Measurements from ENCODE around the gene COCH.

Gene COCH

DNA sequence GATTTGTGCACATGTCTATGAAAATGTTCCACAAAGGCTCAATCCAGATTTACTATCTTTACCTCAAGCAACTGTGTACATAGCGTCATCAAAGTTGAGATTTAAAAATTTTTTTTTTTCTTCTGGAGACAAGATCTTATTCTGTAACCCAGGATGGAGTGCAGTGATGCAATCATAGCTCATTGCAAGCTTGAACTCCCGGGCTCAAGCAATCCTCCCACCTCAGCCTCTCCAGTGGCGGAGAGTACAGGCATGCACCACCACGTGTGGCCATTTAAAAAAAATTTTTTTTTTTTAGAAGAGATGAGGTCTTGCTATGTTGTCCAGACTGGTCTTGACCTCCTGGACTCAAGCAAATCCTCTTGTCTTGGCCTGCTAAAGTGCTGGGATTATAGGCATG, 2.3 kb downstream of the COCH start:
- TF ChIP-seq, protein P1, sequence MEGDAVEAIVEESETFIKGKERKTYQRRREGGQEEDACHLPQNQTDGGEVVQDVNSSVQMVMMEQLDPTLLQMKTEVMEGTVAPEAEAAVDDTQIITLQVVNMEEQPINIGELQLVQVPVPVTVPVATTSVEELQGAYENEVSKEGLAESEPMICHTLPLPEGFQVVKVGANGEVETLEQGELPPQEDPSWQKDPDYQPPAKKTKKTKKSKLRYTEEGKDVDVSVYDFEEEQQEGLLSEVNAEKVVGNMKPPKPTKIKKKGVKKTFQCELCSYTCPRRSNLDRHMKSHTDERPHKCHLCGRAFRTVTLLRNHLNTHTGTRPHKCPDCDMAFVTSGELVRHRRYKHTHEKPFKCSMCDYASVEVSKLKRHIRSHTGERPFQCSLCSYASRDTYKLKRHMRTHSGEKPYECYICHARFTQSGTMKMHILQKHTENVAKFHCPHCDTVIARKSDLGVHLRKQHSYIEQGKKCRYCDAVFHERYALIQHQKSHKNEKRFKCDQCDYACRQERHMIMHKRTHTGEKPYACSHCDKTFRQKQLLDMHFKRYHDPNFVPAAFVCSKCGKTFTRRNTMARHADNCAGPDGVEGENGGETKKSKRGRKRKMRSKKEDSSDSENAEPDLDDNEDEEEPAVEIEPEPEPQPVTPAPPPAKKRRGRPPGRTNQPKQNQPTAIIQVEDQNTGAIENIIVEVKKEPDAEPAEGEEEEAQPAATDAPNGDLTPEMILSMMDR (IDR thresholded peaks at IDR 0.05; ENCODE audit: extremely low read depth, missing control alignments): no peak
- no peak for DNase-seq (ENCODE audit: low spot score)

DNA sequence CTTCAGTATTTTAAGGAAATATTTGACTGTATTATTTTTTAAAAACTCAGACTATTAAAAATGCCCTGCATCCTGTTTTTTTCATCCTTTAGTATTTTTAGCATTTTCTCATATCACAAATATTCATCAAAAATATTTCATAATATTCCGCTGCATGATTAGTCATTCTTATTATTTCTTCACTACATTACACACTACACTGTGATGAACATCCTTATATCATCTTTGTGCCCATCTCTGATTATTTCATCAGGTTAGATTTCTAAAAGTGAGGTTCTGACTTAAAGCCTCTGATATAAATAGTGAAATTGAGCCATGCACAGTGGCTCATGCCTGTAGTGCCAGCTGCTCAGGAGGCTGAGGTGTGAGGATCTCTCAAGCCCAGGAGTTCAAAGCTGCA, 8.1 kb downstream of the COCH start:
- TF ChIP-seq, protein P1 (IDR thresholded peaks at IDR 0.05; ENCODE audit: extremely low read depth, missing control alignments): no peak
- DNase-seq (ENCODE audit: low spot score): no peak

- TF ChIP-seq, protein P1 (IDR thresholded peaks at IDR 0.05; ENCODE audit: extremely low read depth, missing control alignments): no peak
- no peak for DNase-seq (ENCODE audit: low spot score)
These were observed 9.3 kb downstream of the COCH start for GRCh38 chr14:30883508-30884294.

- no peak for DNase-seq (ENCODE audit: low spot score)
- TF ChIP-seq, protein P1 (IDR thresholded peaks at IDR 0.05; ENCODE audit: extremely low read depth, missing control alignments): no peak
These were observed 10.5 kb downstream of the COCH start for GRCh38 chr14:30884901-30885300.

DNA sequence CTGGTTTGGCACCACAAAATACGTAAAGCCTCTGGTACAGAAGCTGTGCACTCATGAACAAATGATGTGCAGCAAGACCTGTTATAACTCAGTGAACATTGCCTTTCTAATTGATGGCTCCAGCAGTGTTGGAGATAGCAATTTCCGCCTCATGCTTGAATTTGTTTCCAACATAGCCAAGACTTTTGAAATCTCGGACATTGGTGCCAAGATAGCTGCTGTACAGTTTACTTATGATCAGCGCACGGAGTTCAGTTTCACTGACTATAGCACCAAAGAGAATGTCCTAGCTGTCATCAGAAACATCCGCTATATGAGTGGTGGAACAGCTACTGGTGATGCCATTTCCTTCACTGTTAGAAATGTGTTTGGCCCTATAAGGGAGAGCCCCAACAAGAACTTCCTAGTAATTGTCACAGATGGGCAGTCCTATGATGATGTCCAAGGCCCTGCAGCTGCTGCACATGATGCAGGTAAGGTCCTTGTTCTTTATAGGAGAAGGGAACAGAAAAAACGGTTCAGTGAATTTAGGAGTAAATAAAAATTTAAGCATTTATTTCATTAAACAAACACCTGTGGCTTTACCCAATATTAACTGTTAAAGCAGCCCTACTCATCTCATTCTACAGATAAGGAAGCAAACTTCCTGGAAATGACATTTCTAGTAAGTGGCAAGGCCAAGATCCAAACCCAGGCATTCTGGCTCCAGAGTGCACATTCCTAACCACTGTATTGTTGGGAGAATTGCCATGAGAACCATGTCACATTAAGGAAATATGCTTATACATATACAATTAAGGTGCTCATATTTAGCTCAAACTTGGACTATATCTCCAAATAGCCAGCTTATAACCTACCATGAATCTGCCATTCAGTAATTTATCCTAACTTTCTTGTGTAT, 11.7 kb downstream of the COCH start:
- no peak for DNase-seq (ENCODE audit: low spot score)
- TF ChIP-seq, protein P1 (IDR thresholded peaks at IDR 0.05; ENCODE audit: extremely low read depth, missing control alignments): no peak

GRCh38 chr14:30888480-30889243, 14.3 kb downstream of the COCH start:
- no peak for DNase-seq (ENCODE audit: low spot score)
- TF ChIP-seq, protein P1 (IDR thresholded peaks at IDR 0.05; ENCODE audit: extremely low read depth, missing control alignments): no peak
